MM.1S (cell line): ENCODE data around the gene PLD4.

Experiments
- CTCF ChIP-seq: fragments of 300-600 bp; sonication (generic); IDR thresholded peaks from 2 replicates; pipeline ENCODE4 v1.5.1; 2016; ENCODE audit warnings: antibody characterized with exemption, low read length, mixed read lengths
- EZH2 ChIP-seq: fragments of 300-600 bp; sonication (generic); optimal IDR thresholded peaks from 2 replicates; pipeline ENCODE3; 2017; ENCODE audit warnings: low read depth, mild to moderate bottlenecking, antibody characterized with exemption, low read length, mixed read lengths
- EZH2phosphoT487 ChIP-seq: fragments of 300-600 bp; sonication (generic); IDR thresholded peaks from 2 replicates; pipeline ENCODE4 v1.6.1; 2018; ENCODE audit warnings: antibody characterized with exemption, low read length

- no peak for TF ChIP-seq CTCF
- TF ChIP-seq EZH2 = no peak
- no peak for TF ChIP-seq EZH2phosphoT487
Observed at GRCh38 chr14:104948736-104949031, 24.0 kb downstream of the PLD4 start.
